Right lobe of liver (tissue), 4 donors: ENCODE measurements around the gene NT5DC3.

ENCODE experiments used
- CTCF ChIP-seq, 4 donors: fragments of 200-600 bp in 3 of 4; fragments of 450-650 bp in 1 of 4; IDR thresholded peaks; one replicate each; pipeline versions ENCODE4 v1.5.1 to v1.8.0; 2016 to 2022; ENCODE audit warnings: antibody characterized with exemption in 4 of 4, mild to moderate bottlenecking in 2 of 4
- POLR2A ChIP-seq: fragments of 450-650 bp; IDR thresholded peaks from one replicate; pipeline ENCODE4 v1.6.1; 2017; ENCODE audit warnings: antibody characterized with exemption, mild to moderate bottlenecking
- donor health status: DM: no; HTN: no; CAD: no.
- donor health status: DM: no; HTN: no; CAD: no.
- donor health status: DM: no; HTN: yes; CAD: no.

GRCh38 chr12:103772367-103773108 is 68.5 kb downstream of the NT5DC3 start:
- TF ChIP-seq CTCF (IDR thresholded peaks at IDR 0.05) (no peak), POLR2A (no peak)
